Stimulated activated CD4-positive, alpha-beta T cell treated with anti-CD3 and anti-CD28 coated beads, Interleukin-12 subunit alpha, Interleukin-12 subunit beta, amount 100 ng/mL, for 24 hours (primary cell): ENCODE measurements around the gene CA9.
A peak's percentile ranks its signal among the peaks of the same experiment; 100 is the strongest.

ENCODE experiments used
- DNase-seq, 2 experiments: peaks; one replicate each; pipeline ENCODE4 v3.0.0-alpha.2; 2020; ENCODE audit warnings: low read depth in 2 of 2

The CA9 gene

GRCh38 chr9:35717132-35717870 lies 43.6 kb downstream of the CA9 start:
- DNase-seq: no peak

GRCh38 chr9:35718721-35719511 lies 45.2 kb downstream of the CA9 start:
- DNase-seq: no peak

GRCh38 chr9:35719546-35719945 lies 45.8 kb downstream of the CA9 start:
- no peak for DNase-seq

- no peak for DNase-seq
Measured at GRCh38 chr9:35723426-35723825, 49.7 kb downstream of the CA9 start.

- no peak for DNase-seq
Measured at GRCh38 chr9:35723908-35724307, 50.2 kb downstream of the CA9 start.

GRCh38 chr9:35725362-35725761 lies 51.6 kb downstream of the CA9 start:
- DNase-seq: no peak

- DNase-seq: no peak
Measured at GRCh38 chr9:35726931-35727330, 53.2 kb downstream of the CA9 start.

- no peak for DNase-seq
Measured at GRCh38 chr9:35727676-35728040, 53.9 kb downstream of the CA9 start.

GRCh38 chr9:35728041-35728971 lies 54.6 kb downstream of the CA9 start:
- DNase-seq: peak in 1 of 2 experiments; percentile 35

GRCh38 chr9:35729101-35729500 lies 55.4 kb downstream of the CA9 start:
- no peak for DNase-seq

GRCh38 chr9:35729700-35730485 lies 56.2 kb downstream of the CA9 start:
- peak in 1 of 2 experiments; percentile 18 for DNase-seq

GRCh38 chr9:35730486-35730854 lies 56.7 kb downstream of the CA9 start:
- no peak for DNase-seq
